Stimulated activated CD4-positive, alpha-beta T cell treated with anti-CD3 and anti-CD28 coated beads, Interleukin-12 subunit alpha, Interleukin-12 subunit beta, amount 100 ng/mL, for 24 hours (primary cell): Measurements from ENCODE around the gene TMEM171.

Experiments used
- DNase-seq, 2 experiments: peaks; one replicate each; pipeline ENCODE4 v3.0.0-alpha.2; 2020; ENCODE audit warnings: low read depth in 2 of 2

Gene TMEM171

DNA sequence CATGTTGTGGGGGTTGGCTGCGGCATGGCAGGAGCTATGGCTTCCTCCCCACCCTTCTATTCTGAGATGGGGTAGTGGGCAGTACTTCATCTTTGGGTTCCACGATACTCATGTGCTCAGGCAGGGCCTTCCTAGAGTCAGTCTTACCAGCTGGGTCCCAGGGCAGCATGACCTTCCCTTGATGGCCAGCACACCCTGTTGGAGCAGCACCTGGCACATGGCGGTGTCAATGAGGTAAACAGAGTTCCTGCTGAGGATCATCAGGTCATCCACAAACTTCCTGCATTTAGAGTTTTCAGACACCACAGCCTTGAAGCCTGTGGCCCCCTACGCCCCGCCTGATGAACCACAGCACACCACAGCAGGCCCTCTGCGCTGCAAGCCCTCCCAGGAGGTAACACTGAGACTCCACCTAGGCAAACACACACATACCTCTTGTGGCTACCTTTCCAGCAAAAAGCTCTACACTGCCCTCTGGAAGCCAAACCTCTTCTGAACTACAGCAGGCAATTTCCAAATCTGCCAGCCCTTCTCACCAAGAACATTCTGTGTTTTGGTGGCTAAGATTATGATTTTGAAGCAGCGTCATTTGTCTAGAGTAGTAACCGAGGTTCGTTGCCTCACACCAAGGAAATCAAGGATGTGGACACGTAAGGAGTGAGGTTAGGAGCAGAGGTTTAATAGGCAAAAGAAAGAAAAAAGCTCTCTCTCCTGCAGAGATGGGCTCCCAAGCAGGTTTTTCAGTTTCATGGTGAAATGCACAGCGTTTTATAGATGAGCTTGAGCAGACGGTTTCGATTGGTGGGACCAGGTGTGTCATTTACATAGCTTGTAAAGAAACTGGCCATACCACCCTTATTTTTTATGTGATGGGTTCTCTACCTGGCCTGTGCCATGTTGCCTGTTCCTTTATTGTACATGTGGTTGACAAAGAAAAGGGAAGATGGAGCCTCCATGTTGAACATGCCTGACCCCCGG lies 32.3 kb downstream of the TMEM171 start:
- DNase-seq: no peak

DNA sequence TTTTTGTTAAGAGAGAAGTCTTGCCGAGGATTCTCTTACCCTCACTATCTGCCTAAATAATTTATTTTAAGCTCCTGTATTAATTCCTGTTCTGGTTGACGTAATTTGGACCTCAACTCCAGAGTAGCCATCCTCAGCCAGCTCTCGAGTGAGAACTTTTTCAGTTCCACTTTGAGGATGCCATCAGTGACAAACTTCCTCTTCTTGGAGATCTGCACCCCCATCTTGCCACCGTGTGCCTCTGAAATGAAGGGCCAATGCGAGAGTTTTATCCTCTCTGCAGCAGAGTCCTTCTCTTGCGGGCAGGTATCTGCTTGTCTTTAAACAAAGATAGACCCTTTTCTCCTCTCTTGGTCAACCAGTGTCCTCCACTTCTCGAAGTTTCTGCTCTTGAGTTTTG lies 33.1 kb downstream of the TMEM171 start:
- DNase-seq: no peak

GRCh38 chr5:73154208-73155006 lies 34.0 kb downstream of the TMEM171 start:
- no peak for DNase-seq

DNA sequence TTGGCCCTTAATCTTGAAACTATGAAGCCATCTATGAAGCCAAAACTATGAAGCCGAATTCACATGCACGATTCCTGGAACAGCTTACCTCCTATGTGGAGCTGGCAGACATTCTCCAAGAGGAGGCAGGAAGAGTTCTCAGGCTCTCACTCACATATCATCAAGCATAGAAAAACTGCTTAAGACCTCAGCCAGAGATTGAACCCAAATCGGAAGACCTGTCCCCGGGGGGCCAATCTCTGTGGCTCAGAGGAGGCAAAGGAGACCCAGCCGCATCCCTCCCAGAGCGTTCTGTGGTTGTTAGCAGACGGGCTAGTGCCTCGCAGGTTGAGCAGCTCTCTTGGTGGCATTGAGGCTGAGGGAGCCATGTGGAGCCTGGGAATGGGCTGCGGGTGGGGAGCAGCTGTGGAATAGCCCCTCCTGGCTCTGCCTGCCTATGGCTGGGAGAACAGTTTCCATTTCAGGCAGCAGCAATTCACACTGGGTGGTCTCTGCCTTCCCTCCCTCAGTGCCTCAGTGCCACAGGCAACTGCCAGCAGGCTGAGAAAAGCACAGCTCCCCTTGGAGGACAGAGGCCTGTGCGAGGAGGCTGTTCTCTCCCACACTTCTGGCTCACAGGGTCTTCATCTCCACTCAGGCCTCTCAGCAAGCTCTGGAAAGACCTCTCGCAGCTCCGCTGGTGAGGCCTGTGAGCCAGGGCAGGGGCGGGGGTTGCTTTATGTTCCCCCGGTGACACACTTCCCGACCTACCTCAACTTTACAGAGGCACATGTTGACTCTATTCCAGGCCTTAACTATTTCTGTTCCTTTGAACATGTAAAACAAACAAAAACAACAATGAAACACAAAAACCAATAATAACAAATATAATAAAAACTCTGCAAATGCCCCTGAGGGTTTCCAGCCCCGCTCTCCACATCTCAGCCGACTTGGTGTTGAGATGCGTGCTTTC lies 35.2 kb downstream of the TMEM171 start:
- DNase-seq: no peak

DNA sequence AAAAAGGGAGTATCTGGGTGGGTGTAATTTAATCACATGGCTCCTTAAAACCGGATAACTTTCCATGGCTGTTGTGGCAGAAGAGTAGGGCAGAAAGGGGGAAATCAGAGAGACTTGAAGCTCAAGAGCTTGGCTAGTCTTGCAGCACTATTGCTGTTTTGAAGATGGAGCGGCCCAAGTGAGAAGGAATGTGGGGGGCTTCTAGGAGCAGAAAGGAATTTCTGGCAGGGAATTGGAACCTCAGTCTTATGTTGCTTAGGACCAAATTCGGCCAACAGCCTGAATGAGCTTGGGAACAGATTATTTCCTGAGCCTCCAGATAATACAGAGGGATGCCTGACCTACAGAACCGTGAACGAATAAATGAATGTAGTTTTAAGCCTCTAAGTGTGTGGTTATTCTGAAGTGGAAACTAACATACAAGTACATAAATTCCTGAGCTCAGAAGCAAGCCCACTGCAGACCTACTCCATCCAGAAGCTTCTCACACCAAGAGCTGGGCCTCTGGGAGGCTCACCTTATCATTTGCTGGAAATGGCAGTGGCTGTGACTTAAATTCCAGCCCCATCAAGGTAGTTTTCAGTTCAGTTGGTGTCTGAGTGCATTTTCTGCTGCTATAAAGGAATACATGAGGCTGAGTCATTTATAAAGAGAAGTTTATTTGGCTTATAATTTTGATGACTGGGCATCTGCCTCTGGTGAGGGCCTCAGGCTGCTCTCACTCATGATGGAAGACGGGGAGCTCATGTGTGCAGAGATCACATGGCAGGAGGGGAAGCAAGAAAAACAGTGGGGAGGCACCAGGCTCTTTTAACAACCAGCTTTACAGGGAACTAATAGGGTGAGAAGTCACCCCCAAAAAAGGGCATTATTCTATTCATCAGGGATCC lies 37.3 kb downstream of the TMEM171 start:
- DNase-seq: no peak

DNA sequence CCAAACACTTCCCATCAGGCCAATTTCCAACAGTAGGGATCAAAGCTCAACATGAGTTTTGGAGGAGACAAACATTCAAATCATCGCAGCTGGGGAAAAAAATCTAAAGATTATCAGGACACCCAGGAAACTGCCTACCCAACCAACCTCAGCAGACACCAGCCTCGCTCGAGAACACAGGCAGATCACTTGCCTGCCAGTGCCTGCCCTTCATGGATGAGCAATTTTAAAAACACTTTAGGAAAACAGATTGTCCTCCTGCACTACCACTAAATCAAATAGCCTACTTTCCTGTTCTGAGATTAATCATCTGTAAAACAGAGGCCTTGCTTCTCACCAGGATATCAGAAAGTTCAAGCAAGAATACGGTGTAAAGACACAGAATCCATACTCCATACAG lies 37.9 kb downstream of the TMEM171 start:
- DNase-seq: no peak

DNA sequence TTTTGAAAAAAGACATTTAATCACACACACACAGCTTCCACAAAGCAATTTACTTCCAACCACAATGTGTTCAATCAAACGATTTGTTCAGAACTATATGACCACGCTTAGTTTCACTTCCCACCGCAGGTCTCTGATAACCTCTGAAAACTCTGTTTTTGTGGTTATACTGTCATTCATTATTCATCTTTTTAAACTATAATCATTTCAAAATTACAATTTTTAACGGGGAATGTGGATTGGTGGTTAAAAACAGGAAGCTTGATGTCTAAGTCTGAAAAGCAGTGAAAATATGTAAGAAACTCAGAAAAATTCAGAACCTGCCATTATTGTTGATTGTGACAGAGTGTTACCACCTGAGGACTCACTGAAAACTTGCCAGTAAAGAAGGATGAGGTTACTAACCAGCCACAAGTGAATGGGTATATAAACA lies 39.9 kb downstream of the TMEM171 start:
- peak; percentile 41 to 72 for DNase-seq

DNA sequence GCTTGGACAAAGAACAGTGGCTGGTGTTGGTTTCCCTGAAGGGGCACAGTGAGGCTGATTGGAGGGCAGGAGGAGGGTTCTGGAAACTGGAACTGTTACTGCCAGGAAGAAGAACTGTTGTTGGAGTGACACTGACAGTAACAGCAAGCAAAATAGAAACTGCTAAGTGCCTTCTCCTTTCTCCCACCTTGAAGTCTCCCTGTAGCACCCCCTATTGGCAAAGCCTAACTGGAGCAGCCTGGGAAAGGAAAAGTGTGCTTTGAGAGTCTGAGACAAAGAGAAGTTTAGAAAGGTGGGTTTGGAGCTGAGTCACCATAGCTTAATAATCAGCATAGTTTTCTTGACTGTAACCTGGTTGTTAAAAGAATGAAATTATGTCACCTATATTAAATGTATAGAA lies 50.1 kb downstream of the TMEM171 start:
- DNase-seq: no peak

GRCh38 chr5:73171495-73171894 lies 51.1 kb downstream of the TMEM171 start:
- DNase-seq: no peak

GRCh38 chr5:73172951-73173350 lies 52.6 kb downstream of the TMEM171 start, which contains the start of gene TMEM174:
Gene TMEM174 (plus strand): TSS chr5:73173193. CDS start chr5:73173244, 51 bp downstream.
- DNase-seq: no peak

DNA sequence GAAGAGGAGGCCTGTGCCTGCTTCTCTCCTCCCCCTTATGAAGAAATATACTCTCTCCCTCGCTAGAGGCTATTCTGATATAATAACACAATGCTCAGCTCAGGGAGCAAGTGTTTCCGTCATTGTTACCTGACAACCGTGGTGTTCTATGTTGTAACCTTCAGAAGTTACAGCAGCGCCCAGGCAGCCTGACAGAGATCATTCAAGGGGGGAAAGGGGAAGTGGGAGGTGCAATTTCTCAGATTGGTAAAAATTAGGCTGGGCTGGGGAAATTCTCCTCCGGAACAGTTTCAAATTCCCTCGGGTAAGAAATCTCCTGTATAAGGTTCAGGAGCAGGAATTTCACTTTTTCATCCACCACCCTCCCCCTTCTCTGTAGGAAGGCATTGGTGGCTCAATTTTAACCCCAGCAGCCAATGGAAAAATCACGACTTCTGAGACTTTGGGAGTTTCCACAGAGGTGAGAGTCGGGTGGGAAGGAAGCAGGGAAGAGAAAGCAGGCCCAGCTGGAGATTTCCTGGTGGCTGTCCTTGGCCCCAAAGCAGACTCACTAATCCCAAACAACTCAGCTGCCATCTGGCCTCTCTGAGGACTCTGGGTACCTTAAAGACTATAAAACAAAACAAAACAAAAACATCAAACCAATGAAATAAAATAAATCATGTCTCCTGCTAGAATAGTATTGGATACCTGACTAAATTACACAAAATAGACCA lies 53.9 kb downstream of the TMEM171 start:
- no peak for DNase-seq

- DNase-seq: no peak
Observed at GRCh38 chr5:73176250-73176649, 55.9 kb downstream of the TMEM171 start.

DNA sequence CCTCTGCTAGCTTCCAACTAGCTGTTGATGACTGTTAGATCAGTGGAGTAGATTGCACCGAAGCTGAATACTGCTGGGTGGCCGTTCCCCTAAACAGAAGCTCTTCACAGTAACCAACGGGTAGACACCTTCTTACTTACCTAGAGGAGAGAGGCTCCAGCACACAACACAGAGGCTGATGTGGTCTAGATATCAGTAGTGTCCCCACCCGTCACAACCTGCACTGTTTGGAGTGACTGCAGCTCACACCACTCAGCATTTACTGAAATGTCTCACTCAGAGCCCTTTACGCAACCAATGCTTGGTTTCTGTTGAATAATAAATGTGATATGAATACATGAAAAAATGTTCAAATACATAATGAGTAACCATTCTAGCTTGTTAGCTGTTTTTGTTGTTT lies 57.9 kb downstream of the TMEM171 start:
- DNase-seq: no peak

- DNase-seq: no peak
Observed at GRCh38 chr5:73179730-73180129, 59.4 kb downstream of the TMEM171 start.

- DNase-seq: no peak
Observed at GRCh38 chr5:73180566-73180965, 60.2 kb downstream of the TMEM171 start.
